T-helper 17 cell (primary cell): Measurements from ENCODE around the gene GRHL1. TPM values are rescaled to one million over a fixed set of nuclear protein-coding genes. Genes with fewer than 3 reads are reported as not detected.

Experiments used
- ATAC-seq: fragments of 150-1000 bp; cut with Tn5 transposase; 2 replicates; pipeline ENCODE4 v1.10.0; 2021; ENCODE audit warnings: mild to moderate bottlenecking, moderate library complexity
- DNase-seq, 3 donors: peaks; one replicate each; pipeline versions ENCODE4 v3.0.0 to v3.0.0-alpha.2; 2020 to 2021
- H3K9me3 ChIP-seq: one replicate; pipeline ENCODE4 v1.7.0; 2013; ENCODE audit warnings: low read length, mild to moderate bottlenecking; ENCODE audit not compliant: control insufficient read depth, poor library complexity, severe bottlenecking
- H3K27ac Mint-ChIP-seq: one replicate; pipeline ENCODE4 v1.8.0; 2022; ENCODE audit warnings: mild to moderate bottlenecking, moderate library complexity, mixed read lengths
- H3K27me3 Mint-ChIP-seq: one replicate; pipeline ENCODE4 v1.8.0; 2022; ENCODE audit warnings: mixed read lengths
- H3K36me3 Mint-ChIP-seq: one replicate; pipeline ENCODE4 v1.8.0; 2022; ENCODE audit warnings: low read depth, mixed read lengths
- H3K4me1 Mint-ChIP-seq: one replicate; pipeline ENCODE4 v1.8.0; 2022; ENCODE audit warnings: mild to moderate bottlenecking, mixed read lengths
- H3K4me3 Mint-ChIP-seq: one replicate; pipeline ENCODE4 v1.8.0; 2022; ENCODE audit warnings: mild to moderate bottlenecking, moderate library complexity, mixed read lengths
- total RNA-seq, 4 donors: library from RNA in 2 of 4; stranded (reverse) in 2 of 4; gene quantifications; one replicate each; pipeline ENCODE4 v1.2.3 and lab custom pipeline; 2022 to 2026

Gene GRHL1
- total RNA-seq, 2 donors from 2014 or later, result 0.60 to 3.7 TPM

GRCh38 chr2:9970200-9971044, 18.9 kb downstream of the GRHL1 start:
- Mint-ChIP-seq H3K27me3 (no peaks in the 10 kb centered on the region), H3K27ac (no peak overlapping the region), H3K36me3 (no peaks in the 10 kb centered on the region), H3K4me1 (peaks cover 3% of the 10 kb centered on the region), H3K4me3 (no peak overlapping the region)
- no peak for DNase-seq
- no peaks in the 10 kb centered on the region for H3K9me3 ChIP-seq
- ATAC-seq, result no peak

- DNase-seq (no peak), ATAC-seq (no peak)
- Mint-ChIP-seq H3K27ac (no peak overlapping the region), H3K27me3 (peaks cover under 1% of the 10 kb centered on the region), H3K4me3 (no peak overlapping the region), H3K4me1 (no peaks in the 10 kb centered on the region), H3K36me3 (no peaks in the 10 kb centered on the region)
- H3K9me3 ChIP-seq, result no peaks in the 10 kb centered on the region
Observed at GRCh38 chr2:9971105-9971818, 19.8 kb downstream of the GRHL1 start.

GRCh38 chr2:9971890-9972289, 20.4 kb downstream of the GRHL1 start:
- H3K36me3 Mint-ChIP-seq, result no peaks in the 10 kb centered on the region

GRCh38 chr2:9972621-9973479, 21.4 kb downstream of the GRHL1 start:
- Mint-ChIP-seq H3K4me3 (no peak overlapping the region), H3K27ac (no peak overlapping the region), H3K27me3 (peaks cover 12% of the 10 kb centered on the region), H3K4me1 (no peaks in the 10 kb centered on the region), H3K36me3 (no peaks in the 10 kb centered on the region)
- no peaks in the 10 kb centered on the region for H3K9me3 ChIP-seq
- ATAC-seq (no peak), DNase-seq (no peak)

More at GRCh38 chr2:9971890-9972289, 20.4 kb downstream of the GRHL1 start:
- Mint-ChIP-seq H3K4me1 (no peaks in the 10 kb centered on the region), H3K27ac (no peak overlapping the region), H3K4me3 (no peak overlapping the region), H3K27me3 (peaks cover 7% of the 10 kb centered on the region)
- H3K9me3 ChIP-seq, result no peaks in the 10 kb centered on the region
- ATAC-seq (no peak), DNase-seq (no peak)

GRCh38 chr2:9973690-9974089, 22.2 kb downstream of the GRHL1 start:
- DNase-seq, result no peak
- no peaks in the 10 kb centered on the region for H3K9me3 ChIP-seq
- no peak for ATAC-seq
- Mint-ChIP-seq H3K27ac (no peak overlapping the region), H3K4me1 (no peaks in the 10 kb centered on the region), H3K27me3 (peaks cover 20% of the 10 kb centered on the region), H3K4me3 (no peak overlapping the region), H3K36me3 (no peaks in the 10 kb centered on the region)

- H3K4me3 Mint-ChIP-seq, result no peak overlapping the region
- no peaks in the 10 kb centered on the region for H3K36me3 Mint-ChIP-seq
- no peaks in the 10 kb centered on the region for H3K9me3 ChIP-seq
- DNase-seq, result no peak
- ATAC-seq, result no peak
- H3K27me3 Mint-ChIP-seq, result peaks cover 20% of the 10 kb centered on the region
- H3K4me1 Mint-ChIP-seq, result no peaks in the 10 kb centered on the region
- no peak overlapping the region for H3K27ac Mint-ChIP-seq
Observed at GRCh38 chr2:9974343-9974742, 22.9 kb downstream of the GRHL1 start.

GRCh38 chr2:9975328-9975727, 23.8 kb downstream of the GRHL1 start:
- DNase-seq, result no peak
- Mint-ChIP-seq H3K4me1 (peaks cover 3% of the 10 kb centered on the region), H3K27ac (no peak overlapping the region), H3K27me3 (peaks cover 25% of the 10 kb centered on the region), H3K4me3 (no peak overlapping the region), H3K36me3 (no peaks in the 10 kb centered on the region)
- no peaks in the 10 kb centered on the region for H3K9me3 ChIP-seq
- no peak for ATAC-seq

GRCh38 chr2:9975805-9976447, 24.4 kb downstream of the GRHL1 start:
- H3K27ac Mint-ChIP-seq, result no peak overlapping the region
- DNase-seq (no peak), ATAC-seq (no peak)
- H3K9me3 ChIP-seq, result no peaks in the 10 kb centered on the region
- H3K4me1 Mint-ChIP-seq, result peaks cover 3% of the 10 kb centered on the region
- H3K36me3 Mint-ChIP-seq, result no peaks in the 10 kb centered on the region
- no peak overlapping the region for H3K4me3 Mint-ChIP-seq
- peaks cover 31% of the 10 kb centered on the region for H3K27me3 Mint-ChIP-seq

GRCh38 chr2:9979977-9980376, 28.5 kb downstream of the GRHL1 start:
- DNase-seq (no peak), ATAC-seq (no peak)
- no peaks in the 10 kb centered on the region for H3K9me3 ChIP-seq
- no peaks in the 10 kb centered on the region for H3K36me3 Mint-ChIP-seq
- no peak overlapping the region for H3K27ac Mint-ChIP-seq
- peaks cover 33% of the 10 kb centered on the region for H3K27me3 Mint-ChIP-seq
- H3K4me1 Mint-ChIP-seq, result peaks cover 7% of the 10 kb centered on the region
- H3K4me3 Mint-ChIP-seq, result no peak overlapping the region

GRCh38 chr2:9980520-9980919, 29.0 kb downstream of the GRHL1 start:
- Mint-ChIP-seq H3K27ac (no peak overlapping the region), H3K36me3 (no peaks in the 10 kb centered on the region), H3K4me3 (no peak overlapping the region), H3K4me1 (peaks cover 7% of the 10 kb centered on the region), H3K27me3 (peaks cover 33% of the 10 kb centered on the region)
- ATAC-seq (no peak), DNase-seq (no peak)
- no peaks in the 10 kb centered on the region for H3K9me3 ChIP-seq

- no peaks in the 10 kb centered on the region for H3K9me3 ChIP-seq
- Mint-ChIP-seq H3K4me3 (no peak overlapping the region), H3K27ac (no peak overlapping the region), H3K4me1 (peaks cover 7% of the 10 kb centered on the region), H3K36me3 (no peaks in the 10 kb centered on the region), H3K27me3 (peaks cover 28% of the 10 kb centered on the region)
- DNase-seq (no peak), ATAC-seq (no peak)
Observed at GRCh38 chr2:9981655-9982054, 30.2 kb downstream of the GRHL1 start.

- no peak for DNase-seq
- H3K27ac Mint-ChIP-seq, result no peak overlapping the region
- H3K9me3 ChIP-seq, result no peaks in the 10 kb centered on the region
- H3K4me3 Mint-ChIP-seq, result no peak overlapping the region
- H3K27me3 Mint-ChIP-seq, result peaks cover 25% of the 10 kb centered on the region
- H3K4me1 Mint-ChIP-seq, result peaks cover 7% of the 10 kb centered on the region
- no peak for ATAC-seq
- H3K36me3 Mint-ChIP-seq, result no peaks in the 10 kb centered on the region
Observed at GRCh38 chr2:9982248-9982647, 30.8 kb downstream of the GRHL1 start.

GRCh38 chr2:9982891-9983290, 31.4 kb downstream of the GRHL1 start:
- no peak overlapping the region for H3K27ac Mint-ChIP-seq
- H3K9me3 ChIP-seq, result no peaks in the 10 kb centered on the region
- H3K36me3 Mint-ChIP-seq, result no peaks in the 10 kb centered on the region
- DNase-seq (no peak), ATAC-seq (no peak)
- no peak overlapping the region for H3K4me3 Mint-ChIP-seq
- H3K27me3 Mint-ChIP-seq, result peaks cover 21% of the 10 kb centered on the region
- peaks cover 7% of the 10 kb centered on the region for H3K4me1 Mint-ChIP-seq
